Sciatic nerve (tissue), 2 donors: ENCODE data around the gene MCCD1. TPM values are rescaled to one million over a fixed set of nuclear protein-coding genes. Genes with fewer than 3 reads are reported as not detected.

ENCODE experiments used
- ATAC-seq: fragments of 200-7000 bp; cut with Tn5 transposase; one replicate; pipeline ENCODE4 v1.9.1; 2020; ENCODE audit warnings: mild to moderate bottlenecking, moderate library complexity
- DNase-seq: peaks from one replicate; pipeline ENCODE4 v3.0.0-alpha.2; 2020; ENCODE audit warnings: low spot score
- intact Hi-C: fragments of 100-400 bp; cut with DNase I; formaldehyde crosslinking; loops from one replicate; pipeline ENCODE4 v1.14.2; 2022
- total RNA-seq: library from RNA; stranded (reverse); fragmentation: NEBNext Ultra II Directional; extraction: Animal tissue kit (Norgen Biotek cat#: 25700); gene quantifications from one replicate; pipeline ENCODE4 v1.2.1, GENCODE V29; 2021
- donor health status: DM: no; HTN: no; CAD: no.
- donor health status: DM: no; HTN: no; CAD: no.

The MCCD1 gene
- total RNA-seq, 1 donor from 2014 or later = not detected

GRCh38 chr6:31578184-31579118, 49.7 kb downstream of the MCCD1 start:
- intact Hi-C loops = no loop called here
- DNase-seq (no peak), ATAC-seq (no peak)

GRCh38 chr6:31579119-31579505, 50.4 kb downstream of the MCCD1 start:
- ATAC-seq = no peak
- intact Hi-C loops = no loop called here
- DNase-seq = no peak

Other genes with a start within 250 kb of the MCCD1 start
- 990 TPM for gene HLA-B, start 171.8 kb upstream of the MCCD1 start, total RNA-seq
- 26.5 TPM for gene MICA, start 125.4 kb upstream of the MCCD1 start, total RNA-seq
- gene MICB, start 30.8 kb upstream of the MCCD1 start, total RNA-seq = 2.9 TPM
- 258 TPM for gene DDX39B, start 13.0 kb downstream of the MCCD1 start, total RNA-seq
- gene ATP6V1G2, start 17.6 kb downstream of the MCCD1 start, total RNA-seq = 4.8 TPM
- gene NFKBIL1, start 18.6 kb downstream of the MCCD1 start, total RNA-seq = 23.0 TPM
- 0.27 TPM for gene LTA, start 43.3 kb downstream of the MCCD1 start, total RNA-seq
- gene TNF, start 46.6 kb downstream of the MCCD1 start, total RNA-seq = 0.40 TPM
- 4.0 TPM for gene LTB, start 53.5 kb downstream of the MCCD1 start, total RNA-seq
- 17.7 TPM for gene LST1, start 57.3 kb downstream of the MCCD1 start, total RNA-seq
- 1.1 TPM for gene NCR3, start 64.0 kb downstream of the MCCD1 start, total RNA-seq
- 50.6 TPM for gene AIF1, start 86.3 kb downstream of the MCCD1 start, total RNA-seq
- gene PRRC2A, start 91.8 kb downstream of the MCCD1 start, total RNA-seq = 166 TPM
- gene BAG6, start 123.7 kb downstream of the MCCD1 start, total RNA-seq = 201 TPM
- gene APOM, start 126.9 kb downstream of the MCCD1 start, total RNA-seq = 0.53 TPM
- 14.5 TPM for gene C6orf47, start 131.8 kb downstream of the MCCD1 start, total RNA-seq
- gene GPANK1, start 136.0 kb downstream of the MCCD1 start, total RNA-seq = 16.7 TPM
- gene CSNK2B, start 137.1 kb downstream of the MCCD1 start, total RNA-seq = 116 TPM
- 20.4 TPM for gene LY6G5B, start 141.0 kb downstream of the MCCD1 start, total RNA-seq
- gene LY6G5C, start 152.1 kb downstream of the MCCD1 start, total RNA-seq = 2.1 TPM
- gene ABHD16A, start 174.4 kb downstream of the MCCD1 start, total RNA-seq = 46.0 TPM
- gene LY6G6F, start 177.9 kb downstream of the MCCD1 start, total RNA-seq = not detected
- not detected for gene LY6G6D, start 186.4 kb downstream of the MCCD1 start, total RNA-seq
- gene LY6G6C, start 192.8 kb downstream of the MCCD1 start, total RNA-seq = 0.71 TPM
- gene MPIG6B, start 194.4 kb downstream of the MCCD1 start, total RNA-seq = 0.62 TPM
- gene DDAH2, start 200.3 kb downstream of the MCCD1 start, total RNA-seq = 124 TPM
- 239 TPM for gene CLIC1, start 207.6 kb downstream of the MCCD1 start, total RNA-seq
- gene MSH5, start 211.0 kb downstream of the MCCD1 start, total RNA-seq = 21.2 TPM
- 4.9 TPM for gene SAPCD1, start 233.7 kb downstream of the MCCD1 start, total RNA-seq
- gene VWA7, start 248.4 kb downstream of the MCCD1 start, total RNA-seq = 0.94 TPM